ENCODE results near the gene SSUH2. TPM values are rescaled to one million over a fixed set of nuclear protein-coding genes. Genes with fewer than 3 reads are reported as not detected.

The SSUH2 gene
- total RNA-seq, 3 donors from 2014 or later = 3.7 to 5.3 (median 4.5) TPM

DNA sequence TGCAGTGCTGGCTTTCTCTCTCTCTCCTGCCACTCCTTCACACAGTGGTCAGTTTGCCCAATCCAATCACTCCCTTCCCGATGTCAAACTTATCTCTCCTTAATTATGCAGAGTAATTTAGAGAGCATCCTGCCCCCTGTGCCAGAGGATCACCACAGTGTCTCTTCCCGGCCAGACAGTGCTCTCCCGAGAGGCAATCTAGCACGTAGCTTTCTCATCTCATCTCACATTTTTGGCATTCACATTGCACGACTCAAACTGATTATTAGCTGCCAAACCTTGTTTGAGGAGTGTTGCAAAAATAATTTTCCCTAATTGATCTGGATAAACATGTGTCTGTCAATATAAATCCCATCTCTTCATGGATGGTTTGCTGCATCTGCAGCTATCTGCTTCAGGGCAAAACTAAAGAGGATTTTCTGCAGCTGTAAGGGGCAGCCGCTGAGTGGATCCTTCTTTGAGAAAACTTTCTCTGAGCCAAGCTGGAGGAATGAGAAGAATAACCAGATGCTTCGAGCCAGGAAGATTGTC, 37.8 kb downstream of the SSUH2 start:
- TF ChIP-seq, protein P1, sequence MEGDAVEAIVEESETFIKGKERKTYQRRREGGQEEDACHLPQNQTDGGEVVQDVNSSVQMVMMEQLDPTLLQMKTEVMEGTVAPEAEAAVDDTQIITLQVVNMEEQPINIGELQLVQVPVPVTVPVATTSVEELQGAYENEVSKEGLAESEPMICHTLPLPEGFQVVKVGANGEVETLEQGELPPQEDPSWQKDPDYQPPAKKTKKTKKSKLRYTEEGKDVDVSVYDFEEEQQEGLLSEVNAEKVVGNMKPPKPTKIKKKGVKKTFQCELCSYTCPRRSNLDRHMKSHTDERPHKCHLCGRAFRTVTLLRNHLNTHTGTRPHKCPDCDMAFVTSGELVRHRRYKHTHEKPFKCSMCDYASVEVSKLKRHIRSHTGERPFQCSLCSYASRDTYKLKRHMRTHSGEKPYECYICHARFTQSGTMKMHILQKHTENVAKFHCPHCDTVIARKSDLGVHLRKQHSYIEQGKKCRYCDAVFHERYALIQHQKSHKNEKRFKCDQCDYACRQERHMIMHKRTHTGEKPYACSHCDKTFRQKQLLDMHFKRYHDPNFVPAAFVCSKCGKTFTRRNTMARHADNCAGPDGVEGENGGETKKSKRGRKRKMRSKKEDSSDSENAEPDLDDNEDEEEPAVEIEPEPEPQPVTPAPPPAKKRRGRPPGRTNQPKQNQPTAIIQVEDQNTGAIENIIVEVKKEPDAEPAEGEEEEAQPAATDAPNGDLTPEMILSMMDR (IDR thresholded peaks at IDR 0.05) = no peak
- ATAC-seq = no peak
- intact Hi-C loops (cut with DNase I, micrococcal nuclease) = no loop called here
- Histone ChIP-seq H3K4me3 (no peak overlapping the region), H3K4me1 (ENCODE audit: low read depth) (no peaks in the 10 kb centered on the region), H3K9me3 (no peaks in the 10 kb centered on the region), H3K36me3 (ENCODE audit: low read depth) (no peaks in the 10 kb centered on the region)
- DNase-seq = no peak

DNA sequence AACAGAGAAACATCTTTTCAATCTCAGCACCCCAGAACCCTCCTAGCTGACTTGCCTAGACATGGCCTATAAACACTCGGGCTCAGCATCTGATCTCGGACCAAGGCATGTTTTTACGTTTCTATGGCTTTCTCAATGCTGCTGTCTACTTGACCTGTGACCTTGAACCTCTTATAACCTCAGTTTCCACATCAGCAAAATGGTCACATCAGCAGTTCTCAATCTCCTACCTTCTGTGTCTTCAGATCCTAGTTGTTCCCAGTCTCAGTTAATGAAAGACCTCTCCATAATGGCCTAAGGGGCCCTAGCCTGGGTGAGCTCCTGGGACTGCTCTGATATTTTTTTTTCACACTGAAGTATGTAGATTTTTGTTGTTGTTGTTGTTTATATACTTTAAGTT, 39.6 kb downstream of the SSUH2 start:
- TF ChIP-seq, protein P1 (IDR thresholded peaks at IDR 0.05) = no peak
- Histone ChIP-seq H3K36me3 (ENCODE audit: low read depth) (no peaks in the 10 kb centered on the region), H3K9me3 (no peaks in the 10 kb centered on the region), H3K4me1 (ENCODE audit: low read depth) (no peaks in the 10 kb centered on the region), H3K4me3 (no peak overlapping the region)
- ATAC-seq (no peak), DNase-seq (no peak)
- intact Hi-C loops (cut with DNase I, micrococcal nuclease) = no loop called here

DNA sequence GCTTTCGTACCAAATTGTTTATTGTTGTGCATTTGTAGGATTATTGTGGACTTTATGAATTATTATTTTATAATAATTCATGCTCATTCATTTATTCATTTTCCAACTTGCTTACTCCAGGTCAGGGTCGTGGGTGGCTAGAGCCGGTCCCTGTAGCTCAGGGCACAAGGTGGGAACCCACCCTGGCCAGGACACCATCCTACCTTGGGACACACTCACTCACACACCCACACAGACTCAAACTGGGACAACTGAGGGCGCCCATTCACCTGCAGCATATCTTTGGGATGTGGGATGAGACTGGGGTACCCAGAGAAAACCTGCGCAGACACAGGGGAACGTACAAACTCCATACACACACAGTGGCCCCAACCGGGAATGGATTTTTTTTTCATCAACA, 40.6 kb downstream of the SSUH2 start:
- H3K36me3 ChIP-seq (ENCODE audit: low read depth) = no peaks in the 10 kb centered on the region
- H3K4me3 ChIP-seq = no peak overlapping the region
- no peak for DNase-seq
- intact Hi-C loops (cut with DNase I, micrococcal nuclease) = no loop called here
- H3K9me3 ChIP-seq = no peaks in the 10 kb centered on the region
- ATAC-seq = no peak
- TF ChIP-seq, protein P1 (IDR thresholded peaks at IDR 0.05) = no peak
- H3K4me1 ChIP-seq (ENCODE audit: low read depth) = no peaks in the 10 kb centered on the region

DNA sequence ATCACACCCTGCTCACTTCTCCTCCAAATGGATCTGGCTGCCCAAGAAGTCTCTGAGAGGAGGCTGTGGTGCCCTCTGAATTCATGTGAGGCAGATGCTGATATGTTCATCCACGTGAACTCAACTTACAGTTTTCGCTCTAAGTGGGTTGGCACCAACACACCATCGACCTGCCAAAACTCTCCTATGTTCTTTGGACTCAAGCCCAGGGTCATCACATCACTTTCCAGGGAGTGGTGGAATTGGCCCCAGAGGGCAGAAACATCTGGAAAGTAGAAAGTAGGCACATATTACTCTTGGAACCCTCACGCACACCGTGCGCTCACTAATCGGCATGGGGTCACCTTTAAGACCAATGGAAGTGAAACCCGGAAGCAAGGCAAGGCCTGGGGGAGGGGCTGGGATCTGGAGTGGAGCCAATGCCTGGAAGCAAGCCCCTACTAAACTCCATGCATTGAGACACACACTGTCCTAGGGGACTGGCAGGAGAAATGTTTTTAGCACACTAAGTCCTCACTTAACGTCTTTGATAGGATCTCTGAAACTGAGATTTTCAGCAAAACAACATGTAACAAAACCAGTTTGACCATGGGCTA, 41.4 kb downstream of the SSUH2 start:
- H3K9me3 ChIP-seq = no peaks in the 10 kb centered on the region
- no peak overlapping the region for H3K4me3 ChIP-seq
- DNase-seq = no peak
- no peaks in the 10 kb centered on the region for H3K4me1 ChIP-seq (ENCODE audit: low read depth)
- ATAC-seq = no peak
- intact Hi-C loops (cut with DNase I, micrococcal nuclease) = no loop called here
- no peaks in the 10 kb centered on the region for H3K36me3 ChIP-seq (ENCODE audit: low read depth)
- TF ChIP-seq, protein P1 (IDR thresholded peaks at IDR 0.05) = no peak

DNA sequence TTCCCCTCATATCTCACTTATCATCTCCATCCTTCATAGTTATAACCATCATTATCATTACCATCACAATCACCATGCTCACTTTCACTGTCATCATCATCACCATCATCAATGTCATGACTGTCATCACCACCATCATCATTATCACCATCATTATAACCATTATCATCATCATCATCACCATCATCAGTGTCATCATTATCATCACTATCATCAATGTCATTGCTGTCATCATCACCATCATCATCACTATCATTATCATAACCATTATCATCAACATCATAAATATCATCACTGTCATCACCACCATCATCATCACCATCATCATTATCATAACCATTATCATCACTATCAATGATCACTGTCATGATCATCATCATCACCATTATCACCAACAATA, 44.1 kb downstream of the SSUH2 start:
- Histone ChIP-seq H3K9me3 (no peaks in the 10 kb centered on the region), H3K4me3 (peak overlapping the region; percentile 3), H3K36me3 (ENCODE audit: low read depth) (no peaks in the 10 kb centered on the region), H3K4me1 (ENCODE audit: low read depth) (no peaks in the 10 kb centered on the region)
- intact Hi-C loops (cut with DNase I, micrococcal nuclease) = no loop called here
- TF ChIP-seq, protein P1 (IDR thresholded peaks at IDR 0.05) = no peak
- ATAC-seq (no peak), DNase-seq (no peak)

DNA sequence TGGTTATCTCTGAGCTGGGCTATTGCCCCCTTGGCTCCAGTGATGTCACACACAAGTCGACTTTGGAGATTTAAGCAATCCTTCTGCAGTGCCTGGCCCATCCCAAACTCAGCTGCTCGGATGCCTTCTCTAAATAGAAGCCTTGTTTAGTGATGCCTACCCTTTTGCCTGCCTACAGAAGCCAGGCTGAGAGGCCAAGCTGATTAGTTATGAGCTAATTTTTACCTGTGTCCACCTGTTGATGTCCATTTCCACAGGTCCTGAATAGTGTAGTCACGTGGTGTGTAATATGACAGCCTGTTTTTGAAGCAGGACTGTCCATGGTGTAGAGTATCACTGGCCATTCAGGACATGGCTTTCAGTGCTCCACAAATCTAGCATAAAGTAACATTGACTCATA, 45.5 kb downstream of the SSUH2 start:
- Histone ChIP-seq H3K9me3 (no peaks in the 10 kb centered on the region), H3K4me1 (ENCODE audit: low read depth) (no peaks in the 10 kb centered on the region), H3K4me3 (no peak overlapping the region), H3K36me3 (ENCODE audit: low read depth) (no peaks in the 10 kb centered on the region)
- TF ChIP-seq, protein P1 (IDR thresholded peaks at IDR 0.05) = no peak
- intact Hi-C loops (cut with DNase I, micrococcal nuclease) = no loop called here
- ATAC-seq (no peak), DNase-seq (no peak)

Data from mucosa of descending colon (tissue), 3 donors.